ENCODE results near the gene ADGRG3. TPM values are rescaled to one million over a fixed set of nuclear protein-coding genes. Genes with fewer than 3 reads are reported as not detected.
"Not testable (repeated sequence)": the region's sequence is repeated elsewhere in the genome, so short reads cannot be mapped to it uniquely, and the experiment has no call there.

ADGRG3 gene
- total RNA-seq, 4 donors from 2014 or later = 0.32 to 2.0 (median 2.0) TPM; not detected in 1

- Histone ChIP-seq H3K4me1 (no peaks in the 10 kb centered on the region), H3K27ac (no peak overlapping the region), H3K27me3 (no peaks in the 10 kb centered on the region), H3K9me3 (no peaks in the 10 kb centered on the region), H3K4me3 (no peak overlapping the region), H3K36me3 (no peaks in the 10 kb centered on the region)
- 84% methylated on average over 7 of the region's 7 CpGs for WGBS
- TF ChIP-seq POLR2A (IDR thresholded peaks at IDR 0.05) (no peak), POLR2AphosphoS5 (IDR thresholded peaks at IDR 0.05) (no peak), CTCF (IDR thresholded peaks at IDR 0.05) (no peak), EP300 (IDR thresholded peaks at IDR 0.05) (no peak)
- DNase-seq (ENCODE audit: low spot score in 2 of 2) = no peak
These were observed 58.4 kb downstream of the ADGRG3 start for GRCh38 chr16:57726433-57726947.

- WGBS = 72% methylated on average over 4 of the region's 4 CpGs
These were observed 59.5 kb downstream of the ADGRG3 start for GRCh38 chr16:57727610-57728009.

DNA sequence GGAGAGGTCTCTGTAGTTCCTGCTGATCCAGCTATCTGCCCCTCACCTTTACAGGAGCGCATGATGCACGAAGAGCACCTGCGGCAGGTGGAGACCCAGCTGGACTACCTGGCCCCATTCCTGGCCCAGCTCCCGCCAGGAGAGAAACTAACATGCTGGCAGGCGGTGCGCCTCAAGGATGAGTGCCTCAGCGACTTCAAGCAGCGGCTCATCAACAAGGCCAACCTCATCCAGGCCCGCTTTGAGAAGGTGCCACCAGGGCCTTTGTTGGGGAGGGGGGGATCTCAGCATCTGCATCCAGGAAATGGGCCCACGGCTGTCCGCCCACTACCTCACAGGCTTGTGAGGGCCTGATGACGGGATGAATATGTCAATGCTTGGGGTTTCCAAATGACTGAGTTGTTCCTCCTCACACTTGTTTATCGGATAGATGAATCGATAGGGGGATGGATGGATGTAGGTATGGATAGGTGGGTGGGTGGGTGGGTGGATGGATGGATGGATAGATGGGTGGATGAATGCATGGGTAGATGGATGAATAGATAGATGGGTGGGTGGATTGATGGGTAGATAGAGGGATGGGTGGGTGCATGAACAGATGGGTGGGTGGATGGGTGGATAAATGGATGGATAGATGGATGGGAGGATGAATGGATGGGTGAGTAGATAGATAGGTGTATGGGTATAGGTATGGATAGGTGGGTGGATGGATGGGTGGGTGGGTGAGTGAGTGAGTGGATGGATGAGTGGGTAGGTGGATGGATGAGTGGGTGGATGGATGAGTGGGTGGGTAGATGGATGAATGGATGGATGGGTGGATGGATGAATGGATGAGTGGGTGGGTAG, 60.5 kb downstream of the ADGRG3 start:
- DNase-seq (ENCODE audit: low spot score in 2 of 2) = no peak
- Histone ChIP-seq H3K36me3 (no peaks in the 10 kb centered on the region), H3K9me3 (no peaks in the 10 kb centered on the region), H3K4me3 (no peak overlapping the region), H3K4me1 (no peaks in the 10 kb centered on the region), H3K27me3 (no peaks in the 10 kb centered on the region), H3K27ac (no peak overlapping the region)
- 96% methylated on average over 12 of the region's 14 CpGs for WGBS
- TF ChIP-seq POLR2A (IDR thresholded peaks at IDR 0.05) (no peak), POLR2AphosphoS5 (IDR thresholded peaks at IDR 0.05) (no peak), EP300 (IDR thresholded peaks at IDR 0.05) (no peak), CTCF (IDR thresholded peaks at IDR 0.05) (no peak)

More at GRCh38 chr16:57727610-57728009, 59.5 kb downstream of the ADGRG3 start:
- Histone ChIP-seq H3K27me3 (no peaks in the 10 kb centered on the region), H3K36me3 (no peaks in the 10 kb centered on the region), H3K9me3 (no peaks in the 10 kb centered on the region), H3K4me1 (no peaks in the 10 kb centered on the region), H3K4me3 (no peak overlapping the region), H3K27ac (no peak overlapping the region)
- no peak for DNase-seq (ENCODE audit: low spot score in 2 of 2)
- TF ChIP-seq POLR2AphosphoS5 (IDR thresholded peaks at IDR 0.05) = no peak
- no peak for TF ChIP-seq EP300 (IDR thresholded peaks at IDR 0.05)
- no peak for TF ChIP-seq CTCF (IDR thresholded peaks at IDR 0.05)
- TF ChIP-seq POLR2A (IDR thresholded peaks at IDR 0.05) = no peak

GRCh38 chr16:57729182-57729484, 61.0 kb downstream of the ADGRG3 start:
- Histone ChIP-seq H3K36me3 (no peaks in the 10 kb centered on the region), H3K4me3 (no peak overlapping the region), H3K27ac (no peak overlapping the region), H3K27me3 (no peaks in the 10 kb centered on the region), H3K4me1 (peaks cover 2% of the 10 kb centered on the region), H3K9me3 (no peaks in the 10 kb centered on the region)
- no peak for TF ChIP-seq CTCF (IDR thresholded peaks at IDR 0.05)
- TF ChIP-seq POLR2AphosphoS5 (IDR thresholded peaks at IDR 0.05) = no peak
- TF ChIP-seq EP300 (IDR thresholded peaks at IDR 0.05) = no peak
- TF ChIP-seq POLR2A (IDR thresholded peaks at IDR 0.05) = no peak
- WGBS = 82% methylated on average over 1 of the region's 1 CpG
- peak in 1 of 2 donors; percentile 16 for DNase-seq (ENCODE audit: low spot score in 2 of 2)

DNA sequence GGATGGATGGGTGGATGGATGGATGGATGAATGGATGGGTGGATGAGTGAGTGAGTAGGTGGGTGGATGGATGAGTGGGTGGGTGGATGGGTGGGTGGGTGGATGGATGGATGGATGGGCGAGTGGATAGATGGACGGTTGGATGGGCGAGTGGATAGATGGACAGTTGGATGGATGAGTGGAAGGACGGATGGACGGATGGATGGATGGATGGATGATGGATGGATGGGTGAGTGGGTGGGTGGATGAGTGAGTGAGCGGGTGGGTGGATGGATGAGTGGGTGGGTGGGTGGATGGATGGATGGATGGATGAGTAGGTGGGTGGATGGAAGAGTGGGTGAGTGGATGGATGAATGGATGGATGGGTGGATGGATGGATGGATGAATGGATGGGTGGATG, 61.7 kb downstream of the ADGRG3 start:
- not testable (repeated sequence) for H3K9me3 ChIP-seq; H3K27me3 ChIP-seq; H3K27ac ChIP-seq; DNase-seq (ENCODE audit: low spot score in 2 of 2); H3K4me3 ChIP-seq; H3K36me3 ChIP-seq; H3K4me1 ChIP-seq
- 86% methylated on average over 6 of the region's 6 CpGs for WGBS

All from suprapubic skin (tissue), 4 donors.